GM19395 (cell line): ENCODE results near the gene GABRR2.
"Not testable (repeated sequence)": the region's sequence is repeated elsewhere in the genome, so short reads cannot be mapped to it uniquely, and the experiment has no call there.

Experiments used
- ATAC-seq: cut with Tn5 transposase; IDR thresholded peaks from one replicate; pipeline ENCODE4 v1.9.1; 2021; ENCODE audit warnings: mild to moderate bottlenecking, moderate library complexity; ENCODE audit not compliant: unreplicated experiment

GABRR2 gene

GRCh38 chr6:89260832-89261231 is 54.3 kb downstream of the GABRR2 start:
- no peak for ATAC-seq

DNA sequence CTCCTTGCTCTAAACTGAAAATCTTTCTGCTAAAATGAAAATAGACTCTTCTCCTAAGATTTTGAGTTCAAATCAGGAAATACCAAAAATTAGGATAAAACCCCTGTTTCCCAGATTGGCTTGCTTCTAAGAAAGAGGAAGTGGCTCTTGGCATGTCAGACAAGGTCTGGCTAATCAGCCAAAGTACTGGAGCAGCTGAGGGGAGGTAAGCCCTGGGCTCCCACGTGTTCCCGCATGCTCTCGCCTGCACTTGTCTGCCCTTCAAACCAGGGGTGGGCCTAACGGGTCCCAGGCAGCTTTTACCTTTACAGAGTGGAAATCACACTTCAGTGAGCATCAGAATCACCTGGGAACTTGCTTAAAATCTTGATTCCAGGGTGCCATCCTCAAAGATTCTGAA is 54.8 kb downstream of the GABRR2 start:
- no peak for ATAC-seq

GRCh38 chr6:89258912-89259311 is 56.2 kb downstream of the GABRR2 start:
- peak; percentile 71 for ATAC-seq

GRCh38 chr6:89257781-89258180 is 57.3 kb downstream of the GABRR2 start:
- no peak for ATAC-seq

DNA sequence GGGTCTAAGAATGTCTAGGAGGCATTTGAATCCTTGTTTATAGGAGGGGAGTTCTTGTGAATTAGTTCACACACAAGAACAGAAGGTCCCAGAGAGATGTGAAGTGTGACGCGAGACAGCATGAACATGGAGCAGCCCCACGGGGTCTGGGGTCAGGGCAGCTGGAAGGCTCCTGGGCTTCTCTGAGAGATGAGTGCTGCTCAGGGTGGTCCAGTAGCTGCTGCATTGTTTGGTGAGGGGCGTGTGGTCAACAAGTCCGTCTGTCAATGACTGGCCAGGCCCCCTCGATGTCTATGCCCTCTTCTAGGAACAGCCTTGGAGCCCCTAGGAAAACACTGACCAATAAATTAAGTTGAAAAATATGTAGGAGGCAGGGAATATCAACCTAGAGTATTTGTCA is 57.8 kb downstream of the GABRR2 start:
- no peak for ATAC-seq

GRCh38 chr6:89255417-89255816 is 59.7 kb downstream of the GABRR2 start:
- ATAC-seq: no peak

GRCh38 chr6:89254569-89254968 is 60.5 kb downstream of the GABRR2 start:
- ATAC-seq: no peak

GRCh38 chr6:89252907-89253306 is 62.2 kb downstream of the GABRR2 start:
- ATAC-seq: no peak

DNA sequence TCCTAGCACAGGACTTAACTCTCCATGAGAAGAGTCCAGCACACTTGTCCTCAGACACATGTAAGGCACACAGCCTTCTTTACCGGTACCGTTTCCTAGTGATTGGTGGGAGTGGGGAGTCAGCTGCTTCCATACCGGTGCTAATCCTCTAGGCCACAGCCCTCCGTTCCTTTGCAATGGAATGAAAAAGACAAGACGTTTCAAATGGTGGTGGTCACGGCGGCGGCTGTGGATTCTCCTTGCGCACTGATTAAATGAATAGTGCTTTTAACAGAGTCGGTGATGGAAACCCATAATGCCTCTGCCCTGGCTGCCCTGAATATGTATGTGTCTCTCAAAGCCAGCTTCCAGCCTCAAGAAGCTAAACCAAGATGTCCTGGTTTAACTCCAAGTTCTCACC is 63.1 kb downstream of the GABRR2 start:
- ATAC-seq: no peak

- ATAC-seq: no peak
Observed at GRCh38 chr6:89251170-89251569, 63.9 kb downstream of the GABRR2 start.

- no peak for ATAC-seq
Observed at GRCh38 chr6:89250239-89250638, 64.9 kb downstream of the GABRR2 start.

DNA sequence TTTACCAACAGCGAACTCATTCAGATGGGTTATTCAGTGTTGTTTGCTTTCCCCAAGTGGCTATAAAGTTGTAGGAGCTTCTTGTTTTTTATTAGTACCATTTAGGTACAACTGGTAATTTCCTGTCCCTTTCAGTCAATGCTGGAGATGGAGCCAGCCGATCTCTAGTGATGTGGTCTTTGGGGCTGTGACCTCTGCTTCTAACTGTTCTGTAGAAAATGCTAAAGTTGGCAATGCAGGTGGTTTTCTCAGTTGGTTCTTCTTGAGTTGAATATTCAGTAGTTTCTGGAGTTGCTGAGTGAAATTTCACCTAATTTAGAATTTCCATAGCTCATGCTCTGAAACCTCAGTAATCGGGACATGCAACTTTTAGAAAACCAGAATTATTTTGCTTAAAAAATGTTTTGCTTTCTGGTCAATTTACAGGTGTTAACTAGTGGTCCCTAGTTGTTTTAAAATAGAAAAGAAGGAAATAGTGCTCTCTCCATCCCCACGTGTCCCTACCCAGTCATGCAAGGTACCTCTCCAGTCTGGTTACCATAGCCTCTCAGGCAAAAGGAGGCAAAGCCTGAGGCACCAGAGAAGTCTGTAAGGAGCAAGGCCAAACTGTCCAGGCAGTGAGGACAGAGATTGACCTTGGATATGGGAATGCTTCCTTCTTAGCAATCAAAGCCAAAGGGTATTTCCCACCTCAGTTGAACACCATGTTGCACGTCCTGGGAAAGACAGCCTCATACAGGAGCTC is 70.7 kb downstream of the GABRR2 start:
- ATAC-seq: no peak

DNA sequence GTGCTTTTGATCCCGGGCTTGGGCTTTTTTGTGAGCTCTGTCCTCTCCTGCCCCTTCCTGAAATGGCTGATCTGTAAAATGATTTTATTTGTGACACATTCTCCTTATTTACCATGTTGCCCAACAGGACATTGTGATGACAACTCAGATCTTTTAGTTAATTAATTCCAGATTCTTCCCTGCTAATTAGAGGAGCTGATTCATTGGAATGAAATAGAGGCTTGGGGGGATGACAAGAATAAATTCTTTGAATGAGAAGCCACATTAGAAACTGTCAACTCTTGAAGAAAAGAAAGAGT is 71.8 kb downstream of the GABRR2 start:
- no peak for ATAC-seq

DNA sequence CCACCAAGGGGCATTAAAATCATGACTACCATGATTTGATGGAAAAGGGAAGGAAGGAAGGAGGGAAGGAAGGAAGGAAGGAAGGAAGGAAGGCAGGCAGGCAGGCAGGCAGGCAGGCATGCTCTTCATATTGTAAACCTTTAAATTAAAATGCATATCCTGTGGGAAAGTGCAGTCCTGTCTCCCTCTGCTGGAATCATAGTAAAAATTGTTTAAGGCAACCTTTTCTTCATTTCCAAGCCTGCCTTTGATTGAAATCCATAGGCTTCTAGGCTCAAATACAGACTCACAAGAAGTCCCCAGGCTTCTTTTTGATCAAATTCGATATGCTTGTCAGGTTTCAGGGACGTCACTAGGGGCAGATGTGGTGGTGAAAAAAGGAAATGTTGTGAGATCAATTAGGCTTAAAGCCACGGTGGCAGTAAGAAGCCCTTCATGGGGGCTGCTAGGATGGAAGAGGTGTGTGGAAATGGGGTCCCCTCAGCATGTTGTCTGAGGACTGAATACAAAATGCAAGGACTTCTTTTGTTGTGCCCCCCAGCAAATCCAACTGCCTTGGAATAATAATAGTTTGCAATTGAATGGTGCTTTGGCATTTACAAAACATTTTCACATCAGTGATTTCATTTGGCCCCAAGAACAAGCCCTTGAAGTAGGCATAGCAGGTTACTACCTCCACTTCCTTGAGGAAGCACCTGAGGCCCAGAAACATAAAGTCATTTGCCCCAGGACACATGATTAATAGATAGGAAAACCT is 72.3 kb downstream of the GABRR2 start:
- ATAC-seq: peak; percentile 41

DNA sequence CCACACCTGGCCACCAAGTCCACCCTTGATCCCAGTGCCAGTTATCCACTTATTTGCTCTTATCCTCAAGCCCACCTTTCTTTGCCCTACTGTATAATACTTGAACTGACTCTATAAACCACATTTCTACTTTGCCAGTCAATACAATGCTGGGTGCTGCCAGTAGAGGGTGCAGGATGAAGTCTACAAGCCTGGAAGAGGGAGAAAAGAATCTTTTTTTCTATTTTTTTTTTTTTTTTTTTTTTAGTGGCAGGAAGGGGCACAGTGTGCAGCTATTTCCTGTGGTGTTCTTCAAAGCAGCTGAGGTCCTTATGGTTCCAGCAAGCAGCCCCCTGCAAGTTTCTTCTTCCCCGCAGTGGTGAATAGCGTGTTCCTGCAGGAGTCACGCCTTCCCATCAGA is 75.8 kb downstream of the GABRR2 start:
- no peak for ATAC-seq

DNA sequence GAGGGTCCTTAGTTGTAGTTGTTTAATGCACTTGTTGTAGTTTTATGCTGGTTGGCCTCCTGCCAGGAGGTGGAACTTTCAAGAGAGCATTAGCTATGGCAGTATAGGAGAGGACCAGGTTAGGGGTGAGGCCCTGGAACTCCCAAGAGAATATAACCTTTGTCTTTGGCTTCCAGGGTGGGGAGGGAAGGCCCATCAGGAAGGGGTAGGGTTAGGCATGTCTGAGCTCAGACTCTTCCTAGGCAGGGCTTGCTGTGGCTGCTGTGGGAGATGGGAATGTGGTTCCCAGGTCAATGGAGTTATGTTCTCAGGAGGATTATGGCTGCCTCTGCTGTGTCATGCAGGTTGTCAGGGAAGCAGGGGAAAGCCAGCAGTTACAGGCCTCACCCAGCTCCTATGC is 77.9 kb downstream of the GABRR2 start:
- ATAC-seq: no peak

- ATAC-seq: not testable (repeated sequence)
Observed at GRCh38 chr6:89233605-89234004, 81.5 kb downstream of the GABRR2 start.

- no peak for ATAC-seq
Observed at GRCh38 chr6:89222712-89223039, 92.4 kb downstream of the GABRR2 start.

DNA sequence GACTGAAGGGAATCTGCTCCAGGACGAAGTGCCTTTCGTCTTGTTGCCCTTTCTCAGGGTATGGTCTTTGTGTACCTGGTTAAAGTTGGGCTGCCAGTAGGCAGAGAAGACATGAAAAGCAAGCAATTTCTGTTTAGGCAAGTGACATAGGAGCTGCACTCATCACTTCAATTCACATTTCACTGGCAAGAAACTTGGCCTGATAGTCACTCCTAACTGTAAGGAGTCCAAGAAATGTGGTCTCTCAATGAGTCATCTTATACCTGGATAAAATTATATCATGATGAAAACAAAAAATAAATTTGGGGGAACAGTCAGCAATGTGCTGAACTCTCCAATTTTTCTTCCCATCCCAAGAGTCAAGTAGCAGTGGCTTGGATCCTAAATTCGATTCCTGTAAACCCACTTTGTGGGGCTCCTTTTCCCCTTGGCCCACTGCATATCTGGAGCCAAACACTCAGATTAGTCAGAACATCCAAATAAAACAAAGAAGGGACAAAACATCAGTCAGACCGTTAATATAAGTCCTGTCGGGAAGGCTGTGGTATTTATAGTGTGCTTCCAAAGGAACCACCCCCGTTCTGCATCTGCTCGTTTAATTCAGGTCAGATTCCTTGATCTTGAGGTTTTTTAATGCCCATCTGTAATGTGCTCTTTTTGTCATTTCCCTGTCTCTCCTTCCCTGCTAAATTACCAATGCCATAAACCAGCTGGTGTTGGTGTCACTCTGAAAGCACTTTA is 93.0 kb downstream of the GABRR2 start:
- ATAC-seq: no peak

DNA sequence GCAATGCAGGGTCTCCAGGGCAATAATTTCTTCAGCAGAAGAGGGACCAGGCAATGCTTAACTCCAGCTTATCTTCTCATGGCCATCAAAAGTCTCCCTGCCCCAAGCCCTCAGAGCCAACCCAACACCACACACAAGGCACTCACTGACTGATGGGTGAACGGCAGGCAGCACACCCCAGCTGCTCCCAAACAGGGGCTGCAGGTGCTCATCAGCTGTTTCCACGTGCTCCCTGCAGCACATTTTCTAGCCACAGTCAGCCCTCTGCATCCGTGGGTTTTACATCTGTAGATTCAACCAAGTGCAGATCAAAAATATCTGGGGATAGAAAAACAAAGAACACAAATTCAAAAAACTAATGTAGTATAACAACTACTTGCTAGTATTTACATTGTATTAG is 94.0 kb downstream of the GABRR2 start:
- no peak for ATAC-seq

- no peak for ATAC-seq
Observed at GRCh38 chr6:89217299-89217910, 97.7 kb downstream of the GABRR2 start, which contains the start of gene GABRR1. Gene GABRR1 (minus strand): TSS chr6:89217358. CDS start chr6:89217322, 36 bp downstream.

DNA sequence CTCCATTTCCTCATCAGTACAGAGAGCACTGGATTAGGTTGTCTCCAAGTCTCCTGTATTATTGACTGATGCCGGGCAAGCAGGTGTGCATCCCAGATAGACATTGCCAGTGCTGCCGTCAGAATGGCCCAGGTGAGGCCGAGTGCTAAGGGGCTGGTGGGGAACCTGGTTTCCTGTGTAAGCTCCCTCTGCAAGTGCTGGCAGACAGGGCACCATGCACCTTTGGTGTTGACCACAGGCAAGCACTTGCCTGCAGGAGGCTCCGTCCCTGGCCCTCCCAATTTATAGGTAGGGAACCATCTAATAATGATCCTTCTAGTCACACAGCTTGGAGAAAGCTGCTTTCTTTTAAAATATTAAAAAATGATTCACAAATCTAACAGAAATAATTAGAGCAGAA is 98.7 kb downstream of the GABRR2 start:
- ATAC-seq: no peak
